Measurements from ENCODE around the gene INKA1. TPM values are rescaled to one million over a fixed set of nuclear protein-coding genes. Genes with fewer than 3 reads are reported as not detected.

INKA1 gene
- polyA plus RNA-seq, 1 donor (not counting 4 experiments of a cell fraction or from before 2014, with no cell fraction given): 10.1 TPM

DNA sequence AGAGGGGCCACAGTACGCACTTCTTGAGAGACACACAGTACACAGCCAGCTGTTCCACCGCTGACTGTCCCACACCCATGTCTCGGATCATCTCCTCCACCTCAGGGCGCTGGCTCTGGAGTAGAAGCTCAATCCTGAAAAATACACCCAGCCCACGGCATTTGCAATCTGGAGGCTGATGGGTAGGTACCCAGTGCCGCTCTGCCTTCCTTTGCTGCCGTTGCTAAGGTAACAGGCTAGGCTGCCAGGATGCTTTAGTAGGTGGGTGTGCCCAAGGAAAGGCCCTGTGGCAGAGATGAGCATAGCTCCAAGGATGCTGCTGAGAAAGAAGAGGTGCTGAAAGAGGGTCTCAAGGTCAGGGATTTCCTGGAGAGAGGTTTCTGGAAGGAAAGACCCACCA is 38.7 kb downstream of the INKA1 start:
- no peak for FAIRE-seq
- dilution Hi-C loops (cut with MboI; ENCODE audit: extremely low pct_ligation_motif_present, low sequenced_read_pairs): no loop called here

DNA sequence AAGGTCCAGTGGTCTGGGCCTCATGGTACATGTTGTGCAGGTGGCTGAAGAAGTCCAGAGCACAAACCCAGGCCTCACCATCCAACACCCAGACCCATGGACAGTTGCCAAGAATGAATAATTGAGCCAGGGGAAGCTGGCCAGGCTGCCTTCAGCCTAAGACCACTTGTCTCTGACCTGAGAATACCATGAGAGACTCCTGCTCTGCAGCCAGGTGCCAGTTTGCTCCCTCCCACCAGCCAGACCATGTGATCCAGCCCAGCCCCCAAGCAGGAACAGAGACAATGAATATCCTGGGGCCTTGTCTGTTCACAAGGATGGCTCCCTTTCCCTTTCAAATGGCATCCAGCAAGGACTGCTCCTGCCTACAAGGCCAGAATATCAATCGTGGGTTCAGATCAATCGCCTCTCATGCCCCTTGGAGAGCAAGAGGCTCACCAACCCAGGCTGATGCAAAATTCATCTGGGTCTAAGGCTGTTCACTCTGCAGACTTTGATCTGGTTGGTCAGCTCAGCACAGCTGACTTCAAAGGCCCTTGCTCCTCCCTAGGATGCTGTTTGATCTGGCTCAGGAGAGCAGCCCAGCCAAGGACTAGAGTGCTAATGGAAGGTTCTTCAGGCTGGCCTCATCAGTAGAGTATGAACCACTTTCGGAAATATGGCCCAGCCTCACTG is 39.9 kb downstream of the INKA1 start:
- no peaks in the 10 kb centered on the region for H3K79me2 ChIP-seq (ENCODE audit: control insufficient read depth, insufficient read depth, low read length)
- no peak overlapping the region for H3K4me2 ChIP-seq (ENCODE audit: control insufficient read depth, extremely low read depth, insufficient read depth, low read depth, low read length)
- no peaks in the 10 kb centered on the region for H3K4me1 ChIP-seq (ENCODE audit: control insufficient read depth, extremely low read depth, insufficient read depth, low read length)
- peaks cover 0 to 13% of the 10 kb centered on the region in 2 experiments for H3K36me3 ChIP-seq (ENCODE audit: control insufficient read depth in 2 of 2, extremely low read depth in 1 of 2, insufficient read depth in 2 of 2, low read length in 2 of 2)
- no peak overlapping the region for H3K9ac ChIP-seq (ENCODE audit: control insufficient read depth, extremely low read depth, insufficient read depth, low read length)
- H4K20me1 ChIP-seq (ENCODE audit: control insufficient read depth, extremely low read depth, insufficient read depth, low read length): no peaks in the 10 kb centered on the region
- no peak overlapping the region for H3K27ac ChIP-seq (ENCODE audit: control insufficient read depth, insufficient read depth, low read length)
- dilution Hi-C loops (cut with MboI; ENCODE audit: extremely low pct_ligation_motif_present, low sequenced_read_pairs): no loop called here
- H3K4me3 ChIP-seq (ENCODE audit: control insufficient read depth in 2 of 3, extremely low read depth in 1 of 3, insufficient read depth in 2 of 3, low read depth in 1 of 3, low read length in 3 of 3): no peak overlapping the region
- FAIRE-seq (no peak), DNase-seq (ENCODE audit: low read depth, low spot score) (no peak)
- TF ChIP-seq EZH2 (IDR thresholded peaks at IDR 0.05; ENCODE audit: low read length): no peak
- TF ChIP-seq, protein P1, sequence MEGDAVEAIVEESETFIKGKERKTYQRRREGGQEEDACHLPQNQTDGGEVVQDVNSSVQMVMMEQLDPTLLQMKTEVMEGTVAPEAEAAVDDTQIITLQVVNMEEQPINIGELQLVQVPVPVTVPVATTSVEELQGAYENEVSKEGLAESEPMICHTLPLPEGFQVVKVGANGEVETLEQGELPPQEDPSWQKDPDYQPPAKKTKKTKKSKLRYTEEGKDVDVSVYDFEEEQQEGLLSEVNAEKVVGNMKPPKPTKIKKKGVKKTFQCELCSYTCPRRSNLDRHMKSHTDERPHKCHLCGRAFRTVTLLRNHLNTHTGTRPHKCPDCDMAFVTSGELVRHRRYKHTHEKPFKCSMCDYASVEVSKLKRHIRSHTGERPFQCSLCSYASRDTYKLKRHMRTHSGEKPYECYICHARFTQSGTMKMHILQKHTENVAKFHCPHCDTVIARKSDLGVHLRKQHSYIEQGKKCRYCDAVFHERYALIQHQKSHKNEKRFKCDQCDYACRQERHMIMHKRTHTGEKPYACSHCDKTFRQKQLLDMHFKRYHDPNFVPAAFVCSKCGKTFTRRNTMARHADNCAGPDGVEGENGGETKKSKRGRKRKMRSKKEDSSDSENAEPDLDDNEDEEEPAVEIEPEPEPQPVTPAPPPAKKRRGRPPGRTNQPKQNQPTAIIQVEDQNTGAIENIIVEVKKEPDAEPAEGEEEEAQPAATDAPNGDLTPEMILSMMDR (optimal IDR thresholded peaks at IDR 0.05 in 1 of 3, IDR thresholded peaks at IDR 0.05 in 1 of 3, conservative IDR thresholded peaks at IDR 0.05 in 1 of 3; ENCODE audit: extremely low read depth in 1 of 3, insufficient read depth in 2 of 3, low read length in 3 of 3): no peak
- no peak overlapping the region for H2AFZ ChIP-seq (ENCODE audit: control insufficient read depth, low read length)
- H3K9me3 ChIP-seq (ENCODE audit: control insufficient read depth, low read depth, low read length): no peaks in the 10 kb centered on the region
- no peaks in the 10 kb centered on the region for H3K9me1 ChIP-seq (ENCODE audit: control insufficient read depth, extremely low read depth, insufficient read depth, low read length)
- H3K27me3 ChIP-seq (ENCODE audit: control insufficient read depth, extremely low read depth, insufficient read depth, low read length): no peaks in the 10 kb centered on the region

More for the DNA sequence above, 38.7 kb downstream of the INKA1 start:
- no peaks in the 10 kb centered on the region for H3K9me1 ChIP-seq (ENCODE audit: control insufficient read depth, extremely low read depth, insufficient read depth, low read length)
- H3K4me2 ChIP-seq (ENCODE audit: control insufficient read depth, extremely low read depth, insufficient read depth, low read depth, low read length): no peak overlapping the region
- TF ChIP-seq, protein P1 (optimal IDR thresholded peaks at IDR 0.05 in 1 of 3, IDR thresholded peaks at IDR 0.05 in 1 of 3, conservative IDR thresholded peaks at IDR 0.05 in 1 of 3; ENCODE audit: extremely low read depth in 1 of 3, insufficient read depth in 2 of 3, low read length in 3 of 3): no peak
- no peak for TF ChIP-seq EZH2 (IDR thresholded peaks at IDR 0.05; ENCODE audit: low read length)
- no peaks in the 10 kb centered on the region for H3K4me1 ChIP-seq (ENCODE audit: control insufficient read depth, extremely low read depth, insufficient read depth, low read length)
- no peaks in the 10 kb centered on the region for H3K27me3 ChIP-seq (ENCODE audit: control insufficient read depth, extremely low read depth, insufficient read depth, low read length)
- no peaks in the 10 kb centered on the region for H4K20me1 ChIP-seq (ENCODE audit: control insufficient read depth, extremely low read depth, insufficient read depth, low read length)
- H3K4me3 ChIP-seq (ENCODE audit: control insufficient read depth in 2 of 3, extremely low read depth in 1 of 3, insufficient read depth in 2 of 3, low read depth in 1 of 3, low read length in 3 of 3): no peak overlapping the region
- H3K79me2 ChIP-seq (ENCODE audit: control insufficient read depth, insufficient read depth, low read length): no peaks in the 10 kb centered on the region
- no peaks in the 10 kb centered on the region for H3K9me3 ChIP-seq (ENCODE audit: control insufficient read depth, low read depth, low read length)
- H3K36me3 ChIP-seq (ENCODE audit: control insufficient read depth in 2 of 2, extremely low read depth in 1 of 2, insufficient read depth in 2 of 2, low read length in 2 of 2): peaks cover 0 to 12% of the 10 kb centered on the region in 2 experiments
- H3K27ac ChIP-seq (ENCODE audit: control insufficient read depth, insufficient read depth, low read length): no peak overlapping the region
- DNase-seq (ENCODE audit: low read depth, low spot score): no peak
- H3K9ac ChIP-seq (ENCODE audit: control insufficient read depth, extremely low read depth, insufficient read depth, low read length): no peak overlapping the region
- H2AFZ ChIP-seq (ENCODE audit: control insufficient read depth, low read length): no peak overlapping the region
